A549 (cell line): ENCODE measurements around the gene MTAP.

Source experiments
- MYC ChIP-seq: IDR thresholded peaks from 2 replicates; pipeline ENCODE4 v1.6.1; 2012; ENCODE audit warnings: mild to moderate bottlenecking, inconsistent platforms, low read length, improper control_type of control experiment, borderline replicate concordance
- POLR2A ChIP-seq: IDR thresholded peaks from 2 replicates; pipeline ENCODE4 v1.6.1; 2012; ENCODE audit warnings: mild to moderate bottlenecking, low read length
- USF2 ChIP-seq: fragments of 450-650 bp; IDR thresholded peaks from 2 replicates; pipeline ENCODE4 v1.6.1; 2014; ENCODE audit warnings: antibody characterized with exemption
- TF ChIP-seq, protein P1 (sequence below): fragments of >200 bp; sonication (Bioruptor Twin); formaldehyde crosslinking; IDR thresholded peaks from 3 replicates; pipeline ENCODE4 v1.5.1; 2016
- TF ChIP-seq, protein P2 (sequence below): IDR thresholded peaks from 2 replicates; pipeline ENCODE4 v1.6.1; 2012

DNA sequence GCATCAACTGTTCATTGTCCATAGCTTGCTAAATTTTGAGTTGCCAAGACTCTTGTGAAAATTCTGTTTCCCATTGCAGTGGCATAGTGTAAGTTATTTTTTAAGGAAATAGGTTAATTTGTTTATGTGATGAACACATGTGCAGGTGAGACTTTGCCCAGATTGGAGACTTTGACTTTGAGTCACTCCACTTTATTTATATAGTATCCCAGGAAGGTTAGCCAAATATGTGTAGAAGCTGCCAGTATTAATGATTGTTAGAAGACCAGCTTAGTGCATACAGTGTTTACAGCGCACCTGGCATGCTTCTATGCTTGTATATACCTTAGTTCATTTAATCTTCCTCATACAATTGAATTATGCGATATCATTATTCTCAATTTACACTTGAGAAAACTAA lies 51.0 kb downstream of the MTAP start:
- TF ChIP-seq, protein P1, sequence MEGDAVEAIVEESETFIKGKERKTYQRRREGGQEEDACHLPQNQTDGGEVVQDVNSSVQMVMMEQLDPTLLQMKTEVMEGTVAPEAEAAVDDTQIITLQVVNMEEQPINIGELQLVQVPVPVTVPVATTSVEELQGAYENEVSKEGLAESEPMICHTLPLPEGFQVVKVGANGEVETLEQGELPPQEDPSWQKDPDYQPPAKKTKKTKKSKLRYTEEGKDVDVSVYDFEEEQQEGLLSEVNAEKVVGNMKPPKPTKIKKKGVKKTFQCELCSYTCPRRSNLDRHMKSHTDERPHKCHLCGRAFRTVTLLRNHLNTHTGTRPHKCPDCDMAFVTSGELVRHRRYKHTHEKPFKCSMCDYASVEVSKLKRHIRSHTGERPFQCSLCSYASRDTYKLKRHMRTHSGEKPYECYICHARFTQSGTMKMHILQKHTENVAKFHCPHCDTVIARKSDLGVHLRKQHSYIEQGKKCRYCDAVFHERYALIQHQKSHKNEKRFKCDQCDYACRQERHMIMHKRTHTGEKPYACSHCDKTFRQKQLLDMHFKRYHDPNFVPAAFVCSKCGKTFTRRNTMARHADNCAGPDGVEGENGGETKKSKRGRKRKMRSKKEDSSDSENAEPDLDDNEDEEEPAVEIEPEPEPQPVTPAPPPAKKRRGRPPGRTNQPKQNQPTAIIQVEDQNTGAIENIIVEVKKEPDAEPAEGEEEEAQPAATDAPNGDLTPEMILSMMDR, result no peak
- TF ChIP-seq POLR2A, result no peak
- TF ChIP-seq MYC, result no peak
- TF ChIP-seq, protein P2, sequence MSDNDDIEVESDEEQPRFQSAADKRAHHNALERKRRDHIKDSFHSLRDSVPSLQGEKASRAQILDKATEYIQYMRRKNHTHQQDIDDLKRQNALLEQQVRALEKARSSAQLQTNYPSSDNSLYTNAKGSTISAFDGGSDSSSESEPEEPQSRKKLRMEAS, result no peak
- no peak for TF ChIP-seq USF2
